NB4 (cell line): ENCODE measurements around the gene AOC2.

Experiments used
- POLR2A ChIP-seq: IDR thresholded peaks from 2 replicates; pipeline ENCODE4 v1.6.1; 2011; ENCODE audit warnings: mild to moderate bottlenecking; ENCODE audit not compliant: insufficient read length; ENCODE audit errors: extremely low read depth
- TF ChIP-seq, protein P1 (sequence below): IDR thresholded peaks from one replicate; pipeline ENCODE4 v1.5.1; 2012; ENCODE audit warnings: low read depth, low read length
- TF ChIP-seq, protein P2 (sequence below): IDR thresholded peaks from 2 replicates; pipeline ENCODE4 v1.6.1; 2011; ENCODE audit warnings: low read depth, low read length

- TF ChIP-seq, protein P1, sequence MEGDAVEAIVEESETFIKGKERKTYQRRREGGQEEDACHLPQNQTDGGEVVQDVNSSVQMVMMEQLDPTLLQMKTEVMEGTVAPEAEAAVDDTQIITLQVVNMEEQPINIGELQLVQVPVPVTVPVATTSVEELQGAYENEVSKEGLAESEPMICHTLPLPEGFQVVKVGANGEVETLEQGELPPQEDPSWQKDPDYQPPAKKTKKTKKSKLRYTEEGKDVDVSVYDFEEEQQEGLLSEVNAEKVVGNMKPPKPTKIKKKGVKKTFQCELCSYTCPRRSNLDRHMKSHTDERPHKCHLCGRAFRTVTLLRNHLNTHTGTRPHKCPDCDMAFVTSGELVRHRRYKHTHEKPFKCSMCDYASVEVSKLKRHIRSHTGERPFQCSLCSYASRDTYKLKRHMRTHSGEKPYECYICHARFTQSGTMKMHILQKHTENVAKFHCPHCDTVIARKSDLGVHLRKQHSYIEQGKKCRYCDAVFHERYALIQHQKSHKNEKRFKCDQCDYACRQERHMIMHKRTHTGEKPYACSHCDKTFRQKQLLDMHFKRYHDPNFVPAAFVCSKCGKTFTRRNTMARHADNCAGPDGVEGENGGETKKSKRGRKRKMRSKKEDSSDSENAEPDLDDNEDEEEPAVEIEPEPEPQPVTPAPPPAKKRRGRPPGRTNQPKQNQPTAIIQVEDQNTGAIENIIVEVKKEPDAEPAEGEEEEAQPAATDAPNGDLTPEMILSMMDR = no peak
- TF ChIP-seq POLR2A = no peak
- TF ChIP-seq, protein P2, sequence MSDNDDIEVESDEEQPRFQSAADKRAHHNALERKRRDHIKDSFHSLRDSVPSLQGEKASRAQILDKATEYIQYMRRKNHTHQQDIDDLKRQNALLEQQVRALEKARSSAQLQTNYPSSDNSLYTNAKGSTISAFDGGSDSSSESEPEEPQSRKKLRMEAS = no peak
These were observed 47.0 kb upstream of the AOC2 start for GRCh38 chr17:42797067-42798007.
